ENCODE results near the gene RNASE8.

Gene RNASE8

GRCh38 chr14:21099596-21099985, 42.0 kb downstream of the RNASE8 start:
- TF ChIP-seq, protein P1, sequence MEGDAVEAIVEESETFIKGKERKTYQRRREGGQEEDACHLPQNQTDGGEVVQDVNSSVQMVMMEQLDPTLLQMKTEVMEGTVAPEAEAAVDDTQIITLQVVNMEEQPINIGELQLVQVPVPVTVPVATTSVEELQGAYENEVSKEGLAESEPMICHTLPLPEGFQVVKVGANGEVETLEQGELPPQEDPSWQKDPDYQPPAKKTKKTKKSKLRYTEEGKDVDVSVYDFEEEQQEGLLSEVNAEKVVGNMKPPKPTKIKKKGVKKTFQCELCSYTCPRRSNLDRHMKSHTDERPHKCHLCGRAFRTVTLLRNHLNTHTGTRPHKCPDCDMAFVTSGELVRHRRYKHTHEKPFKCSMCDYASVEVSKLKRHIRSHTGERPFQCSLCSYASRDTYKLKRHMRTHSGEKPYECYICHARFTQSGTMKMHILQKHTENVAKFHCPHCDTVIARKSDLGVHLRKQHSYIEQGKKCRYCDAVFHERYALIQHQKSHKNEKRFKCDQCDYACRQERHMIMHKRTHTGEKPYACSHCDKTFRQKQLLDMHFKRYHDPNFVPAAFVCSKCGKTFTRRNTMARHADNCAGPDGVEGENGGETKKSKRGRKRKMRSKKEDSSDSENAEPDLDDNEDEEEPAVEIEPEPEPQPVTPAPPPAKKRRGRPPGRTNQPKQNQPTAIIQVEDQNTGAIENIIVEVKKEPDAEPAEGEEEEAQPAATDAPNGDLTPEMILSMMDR (IDR thresholded peaks at IDR 0.05) = no peak
- no peak for TF ChIP-seq ZFX (IDR thresholded peaks at IDR 0.05; ENCODE audit: borderline replicate concordance)
- H3K27ac ChIP-seq = peak overlapping the region; percentile 83

GRCh38 chr14:21100931-21101330, 43.3 kb downstream of the RNASE8 start, which contains the start of gene TMEM253:
Gene TMEM253, plus strand, starts transcription at chr14:21101066. Its CDS starts 278 bp downstream, at chr14:21101344.
- peak within 1 kb of the TSS; percentile 99 for H3K27ac ChIP-seq
- no peak for TF ChIP-seq ZFX (IDR thresholded peaks at IDR 0.05; ENCODE audit: borderline replicate concordance)
- TF ChIP-seq, protein P1 (IDR thresholded peaks at IDR 0.05) = no peak

- H3K27ac ChIP-seq = peak overlapping the region; percentile 99
- TF ChIP-seq, protein P1 (IDR thresholded peaks at IDR 0.05) = no peak
Measured at GRCh38 chr14:21101802-21102413, 44.3 kb downstream of the RNASE8 start.

DNA sequence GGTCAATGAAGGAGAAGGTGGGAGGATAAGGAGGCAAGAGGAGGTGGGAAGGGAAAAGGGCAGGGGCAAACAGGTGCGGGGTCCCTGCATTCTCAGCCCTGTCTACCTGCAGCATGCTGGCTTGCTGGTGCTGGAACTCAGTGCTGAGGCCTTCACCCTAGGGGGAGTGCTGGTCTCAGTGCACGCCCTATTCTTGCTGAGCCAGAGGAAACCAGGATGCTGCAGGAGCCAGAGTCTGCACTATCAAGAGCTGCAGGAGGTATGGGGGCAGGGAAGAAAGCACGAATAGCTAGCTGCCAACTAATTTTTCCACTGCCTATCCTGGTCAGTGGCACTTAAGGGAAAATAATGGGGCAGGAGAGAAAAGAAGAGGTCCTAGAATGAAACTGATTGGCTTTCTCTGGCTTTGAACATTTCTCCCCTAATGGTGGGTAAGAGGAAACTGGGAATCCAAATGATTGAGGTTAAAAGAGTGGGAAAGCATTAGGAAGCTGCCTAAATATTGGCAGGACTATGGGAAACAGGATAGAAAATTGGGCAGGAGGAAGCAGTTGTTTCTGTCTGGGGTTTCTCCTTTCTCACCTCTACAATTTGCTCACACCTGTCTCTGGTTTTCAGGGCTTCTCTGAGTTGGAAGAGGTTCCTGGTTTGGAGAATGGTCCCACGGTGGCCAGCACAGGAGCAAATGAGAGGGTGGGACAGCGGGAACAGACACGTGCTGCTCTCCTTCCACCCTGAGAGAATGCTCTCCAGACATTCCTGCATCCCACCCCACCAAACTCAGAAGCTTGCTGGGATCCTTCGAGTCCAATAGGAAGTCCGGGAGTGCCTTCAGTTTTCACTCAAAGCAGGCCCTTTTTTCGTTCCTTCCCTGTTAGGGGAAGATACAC, 45.1 kb downstream of the RNASE8 start:
- H3K27ac ChIP-seq = peak overlapping the region; percentile 99
- TF ChIP-seq ZFX (IDR thresholded peaks at IDR 0.05; ENCODE audit: borderline replicate concordance) = no peak
- TF ChIP-seq, protein P1 (IDR thresholded peaks at IDR 0.05) = no peak

DNA sequence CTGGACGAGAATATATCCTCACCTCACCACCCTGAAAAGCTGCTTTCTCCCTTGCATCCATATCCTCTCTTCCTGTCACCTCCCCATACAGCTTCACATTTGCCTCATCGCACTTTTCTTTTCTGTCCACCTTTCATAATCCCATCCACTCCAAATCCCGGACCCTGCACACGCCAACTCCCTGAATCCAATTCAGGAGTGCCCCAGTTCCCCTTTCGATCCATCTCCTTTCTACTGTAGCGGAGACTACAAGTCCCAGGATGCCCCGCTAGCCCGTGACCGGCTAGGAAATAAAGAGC, 45.7 kb downstream of the RNASE8 start:
- peak overlapping the region; percentile 99 for H3K27ac ChIP-seq
- no peak for TF ChIP-seq ZFX (IDR thresholded peaks at IDR 0.05; ENCODE audit: borderline replicate concordance)
- TF ChIP-seq, protein P1 (IDR thresholded peaks at IDR 0.05) = peak; percentile 80

- TF ChIP-seq, protein P1 (IDR thresholded peaks at IDR 0.05) = no peak
- no peak for TF ChIP-seq ZFX (IDR thresholded peaks at IDR 0.05; ENCODE audit: borderline replicate concordance)
- peak overlapping the region; percentile 99 for H3K27ac ChIP-seq
Measured at GRCh38 chr14:21103710-21104447, 46.3 kb downstream of the RNASE8 start.
